ENCODE results near the gene PAQR4. TPM values are rescaled to one million over a fixed set of nuclear protein-coding genes. Genes with fewer than 3 reads are reported as not detected.

The PAQR4 gene
- total and polyA plus RNA-seq, 2 of the 13 experiments (the other 11 are each of a cell fraction or from before 2014, with no cell fraction given): 15.9 to 24.8 TPM

GRCh38 chr16:3009568-3010390 lies 40.6 kb downstream of the PAQR4 start (continued):
- TF ChIP-seq PCBP2 (optimal IDR thresholded peaks at IDR 0.05; ENCODE audit: low read depth, low read length, poor library complexity, severe bottlenecking): no peak
- no peak for TF ChIP-seq SUZ12 (IDR thresholded peaks at IDR 0.05; ENCODE audit: low read depth, low read length)
- TF ChIP-seq ZMYM4 (CRISPR knock-in tag; IDR thresholded peaks at IDR 0.05): no peak
- TF ChIP-seq, protein P1, sequence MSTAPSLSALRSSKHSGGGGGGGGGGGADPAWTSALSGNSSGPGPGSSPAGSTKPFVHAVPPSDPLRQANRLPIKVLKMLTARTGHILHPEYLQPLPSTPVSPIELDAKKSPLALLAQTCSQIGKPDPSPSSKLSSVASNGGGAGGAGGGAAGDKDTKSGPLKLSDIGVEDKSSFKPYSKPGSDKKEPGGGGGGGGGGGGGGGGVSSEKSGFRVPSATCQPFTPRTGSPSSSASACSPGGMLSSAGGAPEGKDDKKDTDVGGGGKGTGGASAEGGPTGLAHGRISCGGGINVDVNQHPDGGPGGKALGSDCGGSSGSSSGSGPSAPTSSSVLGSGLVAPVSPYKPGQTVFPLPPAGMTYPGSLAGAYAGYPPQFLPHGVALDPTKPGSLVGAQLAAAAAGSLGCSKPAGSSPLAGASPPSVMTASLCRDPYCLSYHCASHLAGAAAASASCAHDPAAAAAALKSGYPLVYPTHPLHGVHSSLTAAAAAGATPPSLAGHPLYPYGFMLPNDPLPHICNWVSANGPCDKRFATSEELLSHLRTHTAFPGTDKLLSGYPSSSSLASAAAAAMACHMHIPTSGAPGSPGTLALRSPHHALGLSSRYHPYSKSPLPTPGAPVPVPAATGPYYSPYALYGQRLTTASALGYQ (CRISPR knock-in tag; IDR thresholded peaks at IDR 0.05): no peak
- TF ChIP-seq PLRG1 (conservative IDR thresholded peaks at IDR 0.05): no peak
- TF ChIP-seq ZNF468 (CRISPR knock-in tag; IDR thresholded peaks at IDR 0.05): no peak
- TF ChIP-seq ZBTB39 (CRISPR knock-in tag; IDR thresholded peaks at IDR 0.05): no peak
- no peak for TF ChIP-seq IKZF1 (IDR thresholded peaks at IDR 0.05)
- TF ChIP-seq CBX2 (IDR thresholded peaks at IDR 0.05; ENCODE audit: low read depth, low read length): no peak
- TF ChIP-seq CBX2 (CRISPR knock-in tag; IDR thresholded peaks at IDR 0.05; ENCODE audit: low read depth): no peak
- TF ChIP-seq ZNF136 (CRISPR knock-in tag; IDR thresholded peaks at IDR 0.05; ENCODE audit: low read depth): no peak
- TF ChIP-seq PAWR (CRISPR knock-in tag; IDR thresholded peaks at IDR 0.05; ENCODE audit: borderline replicate concordance): no peak
- TF ChIP-seq CREB3 (CRISPR knock-in tag; IDR thresholded peaks at IDR 0.05): no peak
- no peak for TF ChIP-seq REXO4 (CRISPR knock-in tag; IDR thresholded peaks at IDR 0.05; ENCODE audit: borderline replicate concordance)
- no peak for TF ChIP-seq ZNF83 (CRISPR knock-in tag; IDR thresholded peaks at IDR 0.05; ENCODE audit: borderline replicate concordance)
- TF ChIP-seq, protein P2, sequence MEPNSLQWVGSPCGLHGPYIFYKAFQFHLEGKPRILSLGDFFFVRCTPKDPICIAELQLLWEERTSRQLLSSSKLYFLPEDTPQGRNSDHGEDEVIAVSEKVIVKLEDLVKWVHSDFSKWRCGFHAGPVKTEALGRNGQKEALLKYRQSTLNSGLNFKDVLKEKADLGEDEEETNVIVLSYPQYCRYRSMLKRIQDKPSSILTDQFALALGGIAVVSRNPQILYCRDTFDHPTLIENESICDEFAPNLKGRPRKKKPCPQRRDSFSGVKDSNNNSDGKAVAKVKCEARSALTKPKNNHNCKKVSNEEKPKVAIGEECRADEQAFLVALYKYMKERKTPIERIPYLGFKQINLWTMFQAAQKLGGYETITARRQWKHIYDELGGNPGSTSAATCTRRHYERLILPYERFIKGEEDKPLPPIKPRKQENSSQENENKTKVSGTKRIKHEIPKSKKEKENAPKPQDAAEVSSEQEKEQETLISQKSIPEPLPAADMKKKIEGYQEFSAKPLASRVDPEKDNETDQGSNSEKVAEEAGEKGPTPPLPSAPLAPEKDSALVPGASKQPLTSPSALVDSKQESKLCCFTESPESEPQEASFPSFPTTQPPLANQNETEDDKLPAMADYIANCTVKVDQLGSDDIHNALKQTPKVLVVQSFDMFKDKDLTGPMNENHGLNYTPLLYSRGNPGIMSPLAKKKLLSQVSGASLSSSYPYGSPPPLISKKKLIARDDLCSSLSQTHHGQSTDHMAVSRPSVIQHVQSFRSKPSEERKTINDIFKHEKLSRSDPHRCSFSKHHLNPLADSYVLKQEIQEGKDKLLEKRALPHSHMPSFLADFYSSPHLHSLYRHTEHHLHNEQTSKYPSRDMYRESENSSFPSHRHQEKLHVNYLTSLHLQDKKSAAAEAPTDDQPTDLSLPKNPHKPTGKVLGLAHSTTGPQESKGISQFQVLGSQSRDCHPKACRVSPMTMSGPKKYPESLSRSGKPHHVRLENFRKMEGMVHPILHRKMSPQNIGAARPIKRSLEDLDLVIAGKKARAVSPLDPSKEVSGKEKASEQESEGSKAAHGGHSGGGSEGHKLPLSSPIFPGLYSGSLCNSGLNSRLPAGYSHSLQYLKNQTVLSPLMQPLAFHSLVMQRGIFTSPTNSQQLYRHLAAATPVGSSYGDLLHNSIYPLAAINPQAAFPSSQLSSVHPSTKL (CRISPR knock-in tag; IDR thresholded peaks at IDR 0.05): peak; percentile 35; the same call in 1 of the 2 replicates
- TF ChIP-seq AGO1 (IDR thresholded peaks at IDR 0.05; ENCODE audit: low read depth, low read length, poor library complexity, severe bottlenecking): no peak
- TF ChIP-seq IRX3 (CRISPR knock-in tag; IDR thresholded peaks at IDR 0.05; ENCODE audit: borderline replicate concordance, low read depth): no peak
- no peak for TF ChIP-seq RBAK (CRISPR knock-in tag; IDR thresholded peaks at IDR 0.05)
- no peak for TF ChIP-seq KLF11 (CRISPR knock-in tag; IDR thresholded peaks at IDR 0.05)
- no peak for TF ChIP-seq ZNF556 (CRISPR knock-in tag; IDR thresholded peaks at IDR 0.05; ENCODE audit: borderline replicate concordance)
- TF ChIP-seq AKAP8 (CRISPR knock-in tag; IDR thresholded peaks at IDR 0.05): no peak
